GM12891 (cell line): Measurements from ENCODE around the gene TBX3.

Experiments
- DNase-seq: peaks from one replicate; pipeline ENCODE4 v3.0.0; 2011; ENCODE audit warnings: low spot score; ENCODE audit not compliant: insufficient read length
- FAIRE-seq: peaks from 2 replicates; lab custom pipeline; 2011; peaks lifted over from hg19 to GRCh38; lab: Jason Lieb, UNC
- PAX5 ChIP-seq: IDR thresholded peaks from 2 replicates; pipeline ENCODE4 v1.6.1; 2011; ENCODE audit warnings: low read length, moderate library complexity, mild to moderate bottlenecking; ENCODE audit not compliant: insufficient read depth, severe bottlenecking
- POLR2A ChIP-seq: IDR thresholded peaks from 2 replicates; pipeline ENCODE4 v1.6.1; 2011; ENCODE audit warnings: low read depth, low read length, control low read depth
- POLR2AphosphoS5 ChIP-seq: IDR thresholded peaks from 2 replicates; pipeline ENCODE4 v1.6.1; 2011; ENCODE audit warnings: low read depth, low read length, control low read depth
- POU2F2 ChIP-seq: IDR thresholded peaks from 2 replicates; pipeline ENCODE4 v1.6.1; 2011; ENCODE audit warnings: low read depth, mild to moderate bottlenecking, control low read depth, low read length, moderate library complexity
- SPI1 ChIP-seq: IDR thresholded peaks from 2 replicates; pipeline ENCODE4 v1.6.1; 2011; ENCODE audit warnings: low read depth, low read length, control low read depth
- TAF1 ChIP-seq: IDR thresholded peaks from 2 replicates; pipeline ENCODE4 v1.6.1; 2011; ENCODE audit warnings: low read depth, low read length, control low read depth

TBX3 gene

GRCh38 chr12:114696443-114697242 is 12.7 kb upstream of the TBX3 start:
- no peak for TF ChIP-seq SPI1
- no peak for TF ChIP-seq TAF1
- no peak for TF ChIP-seq PAX5
- no peak for TF ChIP-seq POLR2A
- no peak for TF ChIP-seq POLR2AphosphoS5
- TF ChIP-seq POU2F2 = no peak
- DNase-seq = no peak
- no peak for FAIRE-seq

GRCh38 chr12:114695305-114695592 is 11.3 kb upstream of the TBX3 start:
- DNase-seq (no peak), FAIRE-seq (no peak)
- TF ChIP-seq POLR2A = no peak
- TF ChIP-seq PAX5 = no peak
- TF ChIP-seq TAF1 = no peak
- TF ChIP-seq POU2F2 = no peak
- no peak for TF ChIP-seq POLR2AphosphoS5
- TF ChIP-seq SPI1 = no peak

GRCh38 chr12:114694436-114695304 is 10.7 kb upstream of the TBX3 start:
- DNase-seq (no peak), FAIRE-seq (no peak)
- no peak for TF ChIP-seq PAX5
- no peak for TF ChIP-seq SPI1
- no peak for TF ChIP-seq POLR2A
- TF ChIP-seq POU2F2 = no peak
- TF ChIP-seq TAF1 = no peak
- TF ChIP-seq POLR2AphosphoS5 = no peak

GRCh38 chr12:114693532-114693931 is 9.6 kb upstream of the TBX3 start:
- TF ChIP-seq SPI1 = no peak
- no peak for TF ChIP-seq POLR2AphosphoS5
- TF ChIP-seq TAF1 = no peak
- no peak for TF ChIP-seq POU2F2
- no peak for TF ChIP-seq PAX5
- no peak for TF ChIP-seq POLR2A
- FAIRE-seq (no peak), DNase-seq (no peak)

- TF ChIP-seq PAX5 = no peak
- no peak for TF ChIP-seq POLR2A
- no peak for TF ChIP-seq SPI1
- no peak for FAIRE-seq
These were observed 9.1 kb upstream of the TBX3 start for GRCh38 chr12:114693059-114693531.

GRCh38 chr12:114692186-114693058 is 8.4 kb upstream of the TBX3 start:
- FAIRE-seq (no peak), DNase-seq (no peak)
- TF ChIP-seq POLR2AphosphoS5 (no peak), PAX5 (no peak), SPI1 (no peak), POLR2A (no peak), POU2F2 (no peak), TAF1 (no peak)

More at GRCh38 chr12:114693059-114693531, 9.1 kb upstream of the TBX3 start:
- no peak for DNase-seq

GRCh38 chr12:114691763-114692185 is 7.8 kb upstream of the TBX3 start:
- FAIRE-seq = no peak
- no peak for DNase-seq
- TF ChIP-seq POLR2AphosphoS5 (no peak), PAX5 (no peak), SPI1 (no peak), POU2F2 (no peak), POLR2A (no peak)

- DNase-seq (no peak), FAIRE-seq (no peak)
- no peak for TF ChIP-seq POLR2AphosphoS5
- no peak for TF ChIP-seq TAF1
- no peak for TF ChIP-seq PAX5
- no peak for TF ChIP-seq SPI1
- TF ChIP-seq POU2F2 = no peak
- no peak for TF ChIP-seq POLR2A
These were observed 7.2 kb upstream of the TBX3 start for GRCh38 chr12:114691196-114691595.
